IMR-90 (cell line): Measurements from ENCODE around the gene QKI. TPM values are rescaled to one million over a fixed set of nuclear protein-coding genes. Genes with fewer than 3 reads are reported as not detected.

Experiments used
- ATAC-seq: fragments of 200-7000 bp; cut with Tn5 transposase; 2 replicates; pipeline ENCODE4 v1.9.1; 2020; ENCODE audit warnings: low read depth, mild to moderate bottlenecking, moderate library complexity
- BruUV-seq: library from RNA; stranded (reverse); fragments of 400-500 nt; replicated peaks from 2 replicates; lab custom pipeline; 2021; lab: Mats Ljungman, UMichigan
- CTCF ChIA-PET: fragments of 300-600 bp; formaldehyde crosslinking; extraction: SDS; loops from one replicate; lab custom pipeline; 2021; ENCODE audit warnings: antibody characterized with exemption; lab: Yijun Ruan, JAX
- POLR2A ChIA-PET: fragments of 300-600 bp; sonication (Branson Sonifier 250); formaldehyde crosslinking; loops from one replicate; lab custom pipeline; 2022; ENCODE audit warnings: antibody characterized with exemption; ENCODE audit not compliant: unreplicated experiment; lab: Charles Lee
- DNase-seq: peaks from one replicate; pipeline ENCODE4 v3.0.0; 2013
- H2AFZ ChIP-seq: replicated peaks from 2 replicates; pipeline ENCODE3; 2013; ENCODE audit warnings: low read length, mild to moderate bottlenecking; ENCODE audit not compliant: poor library complexity
- H2AK5ac ChIP-seq: 2 replicates; pipeline ENCODE4 v1.6.1; 2013; ENCODE audit warnings: low read depth, low read length, inconsistent platforms
- H2AK9ac ChIP-seq: replicated peaks from 2 replicates; pipeline ENCODE3; 2013; ENCODE audit warnings: mild to moderate bottlenecking, low read depth, low read length, moderate library complexity; ENCODE audit not compliant: poor library complexity
- H2BK120ac ChIP-seq: 2 replicates; pipeline ENCODE4 v1.6.1; 2013; ENCODE audit warnings: low read depth, low read length, inconsistent platforms
- H2BK15ac ChIP-seq: 3 replicates; pipeline ENCODE4 v1.6.1; 2013; ENCODE audit warnings: low read depth, low read length, inconsistent platforms
- H2BK20ac ChIP-seq: 2 replicates; pipeline ENCODE4 v1.6.1; 2013; ENCODE audit warnings: low read depth, mild to moderate bottlenecking, inconsistent platforms, low read length, moderate library complexity
- H2BK5ac ChIP-seq: 2 replicates; pipeline ENCODE4 v1.6.1; 2013; ENCODE audit warnings: mild to moderate bottlenecking, low read depth, low read length, inconsistent platforms; ENCODE audit not compliant: poor library complexity, severe bottlenecking
- H3K14ac ChIP-seq: replicated peaks from 2 replicates; pipeline ENCODE4 v1.6.1; 2013; ENCODE audit warnings: low read depth, low read length, inconsistent platforms
- H3K18ac ChIP-seq: 2 replicates; pipeline ENCODE4 v1.6.1; 2013; ENCODE audit warnings: low read depth, low read length, control low read depth
- H3K23ac ChIP-seq: 2 replicates; pipeline ENCODE4 v1.6.1; 2013; ENCODE audit warnings: low read depth, low read length, inconsistent platforms
- H3K27ac ChIP-seq: 2 replicates; pipeline ENCODE4 v1.5.1; 2013; ENCODE audit warnings: mild to moderate bottlenecking, control low read depth, low read length; ENCODE audit not compliant: insufficient read depth
- H3K27me3 ChIP-seq: 2 replicates; pipeline ENCODE4 v1.6.1; 2013; ENCODE audit warnings: low read length; ENCODE audit not compliant: control insufficient read depth, insufficient read depth
- H3K36me3 ChIP-seq: 2 replicates; pipeline ENCODE4 v1.6.1; 2013; ENCODE audit warnings: low read length, mixed read lengths; ENCODE audit not compliant: control insufficient read depth, insufficient read depth
- H3K4ac ChIP-seq: 2 replicates; pipeline ENCODE4 v1.6.1; 2013; ENCODE audit warnings: low read depth, low read length, inconsistent platforms
- H3K4me1 ChIP-seq: 2 replicates; pipeline ENCODE4 v1.6.1; 2013; ENCODE audit warnings: low read length, mixed read lengths; ENCODE audit not compliant: control insufficient read depth, insufficient read depth
- H3K4me2 ChIP-seq: 2 replicates; pipeline ENCODE4 v1.6.1; 2013; ENCODE audit warnings: low read depth, mild to moderate bottlenecking, control low read depth, low read length, moderate library complexity
- H3K4me3 ChIP-seq: 2 replicates; pipeline ENCODE4 v1.5.1; 2013; ENCODE audit warnings: low read depth, mild to moderate bottlenecking, control low read depth, low read length, moderate library complexity; ENCODE audit not compliant: insufficient read depth
- H3K56ac ChIP-seq: 2 replicates; pipeline ENCODE4 v1.6.1; 2013; ENCODE audit warnings: low read length, inconsistent platforms; ENCODE audit not compliant: insufficient read depth; ENCODE audit errors: extremely low read depth
- H3K79me1 ChIP-seq, 2 experiments: 2 replicates each; pipeline ENCODE4 v1.6.1; 2013; ENCODE audit warnings: low read length in 2 of 2, inconsistent platforms in 1 of 2, low read depth in 1 of 2
- H3K9ac ChIP-seq: 2 replicates; pipeline ENCODE4 v1.6.1; 2013; ENCODE audit warnings: low read depth, low read length, control low read depth
- H3K9me1 ChIP-seq: 2 replicates; pipeline ENCODE4 v1.6.1; 2013; ENCODE audit warnings: low read length, inconsistent platforms; ENCODE audit not compliant: insufficient read depth
- H3K9me3 ChIP-seq: 2 replicates; pipeline ENCODE4 v1.6.1; 2013; ENCODE audit warnings: low read length; ENCODE audit not compliant: control insufficient read depth, insufficient read depth
- H4K20me1 ChIP-seq: 2 replicates; pipeline ENCODE4 v1.6.1; 2013; ENCODE audit warnings: low read length, inconsistent platforms; ENCODE audit not compliant: insufficient read depth
- H4K5ac ChIP-seq: 2 replicates; pipeline ENCODE4 v1.6.1; 2013; ENCODE audit warnings: mild to moderate bottlenecking, low read depth, low read length, control low read depth
- H4K8ac ChIP-seq, 2 experiments: 2 replicates each; pipeline ENCODE4 v1.6.1; 2013; ENCODE audit warnings: low read depth in 2 of 2, low read length in 2 of 2, control low read depth in 1 of 2, inconsistent platforms in 1 of 2
- H4K91ac ChIP-seq: 2 replicates; pipeline ENCODE4 v1.6.1; 2013; ENCODE audit warnings: low read depth, low read length, inconsistent platforms; ENCODE audit not compliant: insufficient read depth
- CEBPB ChIP-seq: IDR thresholded peaks from 2 replicates; pipeline ENCODE4 v1.6.1; 2012; ENCODE audit warnings: low read depth, low read length, improper control_type of control experiment
- MAFK ChIP-seq: IDR thresholded peaks from 2 replicates; pipeline ENCODE4 v1.6.1; 2012; ENCODE audit warnings: low read depth, low read length, improper control_type of control experiment
- MXI1 ChIP-seq: IDR thresholded peaks from 2 replicates; pipeline ENCODE4 v1.6.1; 2012; ENCODE audit warnings: low read depth, mild to moderate bottlenecking, low read length, moderate library complexity, borderline replicate concordance
- POLR2A ChIP-seq: IDR thresholded peaks from 2 replicates; pipeline ENCODE4 v1.6.1; 2012; ENCODE audit warnings: mild to moderate bottlenecking, low read depth, low read length
- RFX5 ChIP-seq: IDR thresholded peaks from 2 replicates; pipeline ENCODE4 v1.8.0; 2012; ENCODE audit warnings: low read depth, mild to moderate bottlenecking, low read length, moderate library complexity
- WGBS, 2 experiments: methylation state at CpG; one replicate each; pipeline versions ENCODE4 v1.1.5 to v1.1.7; 2013; ENCODE audit warnings: missing lambda C conversion rate in 2 of 2; ENCODE audit not compliant: insufficient read length in 1 of 2; ENCODE audit errors: extremely low coverage in 2 of 2; 5-methylcytosine and 5-hydroxymethylcytosine counted together
- dilution Hi-C: fragments of 300-500 bp; cut with HindIII; formaldehyde crosslinking; loops from one replicate; pipeline ENCODE4 v1.14.3; 2018; ENCODE audit warnings: low sequenced_read_pairs; ENCODE audit not compliant: unreplicated experiment
- in situ Hi-C: fragments of 300-500 bp; cut with MboI; formaldehyde crosslinking; loops from 3 replicates; pipeline ENCODE4 v1.14.3; 2019; ENCODE audit warnings: low sequenced_read_pairs, inconsistent platforms, mixed read lengths
- intact Hi-C: fragments of 100-400 bp; cut with micrococcal nuclease; formaldehyde crosslinking; loops from 2 replicates; pipeline ENCODE4 v1.10.0; 2022
- polyA plus RNA-seq, 3 experiments: library from polyadenylated mRNA; depleted of rRNA; stranded (reverse); fragments of >200 nt; gene quantifications; 2 replicates each; pipeline ENCODE4 v1.2.3, GENCODE V29; 2012; ENCODE audit warnings: low replicate concordance in 1 of 3
- total RNA-seq: library from RNA; depleted of rRNA; stranded (reverse); fragments of >200 nt; gene quantifications from 2 replicates; pipeline ENCODE4 v1.2.3, GENCODE V29; 2012

QKI gene
- total and polyA plus RNA-seq, 2 of the 4 experiments (the other 2 are of a cell fraction) = 112 to 232 TPM

DNA sequence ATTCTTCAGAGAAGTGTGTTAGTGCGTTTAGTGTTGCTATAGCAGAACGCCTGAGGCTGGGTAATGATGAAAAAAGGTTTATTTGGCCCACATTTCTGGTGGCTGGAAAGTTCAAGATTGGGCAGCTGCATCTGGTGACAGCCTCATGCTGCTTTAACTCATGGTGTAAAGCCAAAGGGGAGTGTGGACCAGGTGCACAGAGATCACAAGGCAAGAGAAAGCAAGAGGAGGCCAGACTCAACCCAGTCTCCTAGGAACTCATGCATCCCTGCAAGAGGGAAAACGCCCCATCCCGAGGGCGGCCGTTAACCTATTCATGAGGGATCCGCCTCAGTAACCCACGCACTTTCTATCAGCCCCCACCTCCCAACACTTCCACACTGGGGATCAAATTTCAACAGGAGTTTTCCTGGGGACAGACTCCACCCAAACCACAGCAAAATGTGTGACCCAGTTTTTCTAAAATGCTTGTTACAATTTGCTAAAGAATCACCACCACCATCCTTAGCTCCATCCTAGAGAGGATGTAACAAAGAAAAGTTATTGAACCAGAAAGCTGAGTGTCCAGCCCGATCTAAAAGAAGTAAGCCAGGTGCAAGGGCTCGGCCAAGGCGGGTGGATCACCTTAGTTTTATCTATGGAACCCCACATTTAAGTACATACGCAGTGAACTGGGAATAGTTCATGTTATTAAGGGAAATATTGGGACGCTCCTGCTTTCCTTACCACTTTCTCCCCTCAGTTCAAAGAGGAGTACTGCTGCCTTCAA is 164.8 kb downstream of the QKI start:
- intact Hi-C loops = no loop called here
- no peak for ATAC-seq

More for the DNA sequence above, 164.8 kb downstream of the QKI start:
- in situ Hi-C loops = loop anchor here (25.0 kb wide), 1 partner anchor 383 kb away; no protein-coding TSS in a partner anchor
- no peak overlapping the region for H4K91ac ChIP-seq
- TF ChIP-seq MAFK (no peak), CEBPB (no peak), MXI1 (no peak), RFX5 (no peak), POLR2A (no peak)
- no peaks in the 10 kb centered on the region; the same call in 1 of the 2 replicates for H3K4me1 ChIP-seq
- H3K79me1 ChIP-seq = peaks cover 0 to 3% of the 10 kb centered on the region in 2 experiments; a peak in 2 of 4 replicates
- no peak overlapping the region for H3K27ac ChIP-seq
- WGBS, 2 experiments = 100% methylated on average over 1 of the region's 13 CpGs; no CpG with 5 or more reads in 1 of the 2 experiments
- no peak overlapping the region for H2AK9ac ChIP-seq
- H4K5ac ChIP-seq = no peak overlapping the region
- H2AK5ac ChIP-seq = no peak overlapping the region
- no peaks in the 10 kb centered on the region for H4K20me1 ChIP-seq
- no peak overlapping the region for H2BK5ac ChIP-seq
- no peak overlapping the region for H3K9ac ChIP-seq
- H2AFZ ChIP-seq = no peak overlapping the region
- BruUV-seq = no TSS peak
- H3K23ac ChIP-seq = no peak overlapping the region
- H3K36me3 ChIP-seq = 0 out of 2 replicates have a peak, but pooled peaks cover 3% of the 10 kb centered on the region
- dilution Hi-C loops = no loop called here
- no peaks in the 10 kb centered on the region for H3K27me3 ChIP-seq
- no peak overlapping the region for H3K4me2 ChIP-seq
- no peaks in the 10 kb centered on the region; the same call in 1 of the 2 replicates for H3K9me1 ChIP-seq
- no peak for DNase-seq
- no peak overlapping the region for H4K8ac ChIP-seq
- no peak overlapping the region for H3K14ac ChIP-seq
- no peak overlapping the region for H3K56ac ChIP-seq
- H2BK120ac ChIP-seq = no peak overlapping the region
- ChIA-PET POLR2A (no interaction called here), CTCF (interaction anchor here (0.7 to 0.8 kb wide), 2 partner anchors 110 to 163 kb away, joined by 3 read pairs; no protein-coding TSS in a partner anchor)
- no peak overlapping the region for H2BK20ac ChIP-seq
- H3K9me3 ChIP-seq = no peaks in the 10 kb centered on the region
- no peak overlapping the region for H3K4ac ChIP-seq
- H2BK15ac ChIP-seq = no peak overlapping the region
- H3K4me3 ChIP-seq = no peak overlapping the region
- no peak overlapping the region for H3K18ac ChIP-seq
